ENCODE data around the gene MCUB.
A peak's percentile ranks its signal among the peaks of the same experiment; 100 is the strongest.

Gene MCUB

GRCh38 chr4:109658871-109659410 is 98.9 kb downstream of the MCUB start:
- DNase-seq (ENCODE audit: low read depth) = peak; percentile 12
- no peak for TF ChIP-seq CTCF (conservative IDR thresholded peaks at IDR 0.05; ENCODE audit: control insufficient read depth, insufficient read depth, low read depth, low read length)

GRCh38 chr4:109662116-109662515 is 102.1 kb downstream of the MCUB start:
- H3K4me3 ChIP-seq (ENCODE audit: control insufficient read depth, low read depth, low read length) = no peak overlapping the region
- TF ChIP-seq CTCF (conservative IDR thresholded peaks at IDR 0.05; ENCODE audit: control insufficient read depth, insufficient read depth, low read depth, low read length) = no peak
- no peak for DNase-seq (ENCODE audit: low read depth)

More at GRCh38 chr4:109658871-109659410, 98.9 kb downstream of the MCUB start:
- H3K4me3 ChIP-seq (ENCODE audit: control insufficient read depth, low read depth, low read length) = no peak overlapping the region

- no peak for TF ChIP-seq CTCF (conservative IDR thresholded peaks at IDR 0.05; ENCODE audit: control insufficient read depth, insufficient read depth, low read depth, low read length)
- no peak for DNase-seq (ENCODE audit: low read depth)
- no peak overlapping the region for H3K4me3 ChIP-seq (ENCODE audit: control insufficient read depth, low read depth, low read length)
Observed at GRCh38 chr4:109662771-109663170, 102.7 kb downstream of the MCUB start.

GRCh38 chr4:109665783-109666485 is 105.9 kb downstream of the MCUB start:
- DNase-seq (ENCODE audit: low read depth) = no peak
- no peak for TF ChIP-seq CTCF (conservative IDR thresholded peaks at IDR 0.05; ENCODE audit: control insufficient read depth, insufficient read depth, low read depth, low read length)
- H3K4me3 ChIP-seq (ENCODE audit: control insufficient read depth, low read depth, low read length) = no peak overlapping the region

GRCh38 chr4:109671350-109671749 is 111.3 kb downstream of the MCUB start:
- no peak for TF ChIP-seq CTCF (conservative IDR thresholded peaks at IDR 0.05; ENCODE audit: control insufficient read depth, insufficient read depth, low read depth, low read length)
- H3K4me3 ChIP-seq (ENCODE audit: control insufficient read depth, low read depth, low read length) = no peak overlapping the region
- no peak for DNase-seq (ENCODE audit: low read depth)

GRCh38 chr4:109672169-109672930 is 112.3 kb downstream of the MCUB start:
- TF ChIP-seq CTCF (conservative IDR thresholded peaks at IDR 0.05; ENCODE audit: control insufficient read depth, insufficient read depth, low read depth, low read length) = no peak
- no peak overlapping the region for H3K4me3 ChIP-seq (ENCODE audit: control insufficient read depth, low read depth, low read length)
- no peak for DNase-seq (ENCODE audit: low read depth)

All from fibroblast of mammary gland (primary cell).